GM18870 (cell line): Measurements from ENCODE around the gene AKAP10.
"Not testable (repeated sequence)": the region's sequence is repeated elsewhere in the genome, so short reads cannot be mapped to it uniquely, and the experiment has no call there.

Experiments
- ATAC-seq: cut with Tn5 transposase; IDR thresholded peaks from one replicate; pipeline ENCODE4 v1.9.1; 2021; ENCODE audit warnings: moderate library complexity; ENCODE audit not compliant: unreplicated experiment

The AKAP10 gene

GRCh38 chr17:19979917-19980770, 2.5 kb upstream of the AKAP10 start:
- ATAC-seq = no peak

DNA sequence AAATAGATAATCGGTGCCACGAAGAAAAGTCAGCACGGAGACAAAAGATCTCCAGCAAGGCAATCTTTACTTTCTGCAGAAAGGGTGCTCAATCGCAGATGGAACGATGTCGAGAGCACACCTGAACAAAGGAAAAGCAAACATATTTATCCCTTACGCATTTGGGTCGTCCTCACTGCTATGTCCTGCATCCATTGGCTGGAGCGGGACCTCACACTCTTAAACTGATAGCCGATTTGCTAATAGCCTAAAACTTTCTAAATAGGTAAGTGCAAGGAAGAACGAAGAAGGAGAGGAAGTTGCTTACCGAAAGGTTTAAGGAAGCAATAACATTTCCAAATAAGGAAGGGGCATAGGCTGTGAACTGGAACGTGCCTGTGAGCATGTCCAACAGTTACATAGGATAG, 1.2 kb upstream of the AKAP10 start:
- no peak for ATAC-seq

DNA sequence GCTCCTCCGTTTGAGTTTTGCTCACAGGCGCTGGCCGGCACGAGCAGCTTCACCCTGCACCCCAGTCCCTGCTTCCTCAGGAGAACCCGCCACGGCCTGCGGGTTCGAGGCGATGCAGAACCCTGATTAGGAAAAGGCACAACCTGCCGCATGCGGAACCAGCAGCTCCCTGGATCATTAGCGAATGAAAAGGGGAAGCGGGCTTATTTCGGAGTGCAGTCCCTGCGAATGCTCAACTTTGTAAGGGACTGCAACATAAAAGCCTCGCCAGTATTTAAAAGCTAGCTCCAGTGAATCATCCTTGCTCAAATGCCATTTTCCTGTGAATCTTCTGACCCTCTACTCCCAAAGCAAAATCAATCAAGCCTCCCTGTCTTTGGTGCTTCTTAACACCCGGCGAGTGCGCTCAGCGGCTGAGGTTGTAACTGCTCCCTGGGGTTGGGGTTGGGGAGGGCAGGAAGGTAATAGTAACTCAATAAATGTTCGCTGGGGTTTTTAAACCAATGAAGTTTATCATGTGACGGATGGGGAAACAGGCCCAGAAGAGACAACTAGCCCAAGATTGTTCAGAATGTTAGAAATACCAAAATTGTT, 678 bp upstream of the AKAP10 start:
- peak; percentile 55 for ATAC-seq

DNA sequence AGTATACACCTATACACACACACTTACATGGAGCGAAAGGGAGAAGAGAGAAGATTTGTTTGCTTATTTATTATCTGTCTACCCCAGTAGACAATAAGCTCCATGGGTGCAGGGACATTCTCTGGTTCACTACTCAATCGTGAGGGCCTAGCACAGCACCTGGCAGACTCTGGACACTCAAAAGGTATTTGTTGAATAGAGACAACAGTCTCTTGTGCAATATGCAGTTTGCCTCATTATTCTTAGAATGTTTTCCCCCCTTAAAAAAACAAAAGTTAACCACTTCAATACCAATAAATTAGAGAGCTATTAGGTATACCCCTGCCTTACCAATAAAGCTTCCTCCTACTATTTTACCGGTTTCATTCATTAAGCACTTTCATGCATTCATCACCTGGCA, 2.0 kb downstream of the AKAP10 start:
- no peak for ATAC-seq

DNA sequence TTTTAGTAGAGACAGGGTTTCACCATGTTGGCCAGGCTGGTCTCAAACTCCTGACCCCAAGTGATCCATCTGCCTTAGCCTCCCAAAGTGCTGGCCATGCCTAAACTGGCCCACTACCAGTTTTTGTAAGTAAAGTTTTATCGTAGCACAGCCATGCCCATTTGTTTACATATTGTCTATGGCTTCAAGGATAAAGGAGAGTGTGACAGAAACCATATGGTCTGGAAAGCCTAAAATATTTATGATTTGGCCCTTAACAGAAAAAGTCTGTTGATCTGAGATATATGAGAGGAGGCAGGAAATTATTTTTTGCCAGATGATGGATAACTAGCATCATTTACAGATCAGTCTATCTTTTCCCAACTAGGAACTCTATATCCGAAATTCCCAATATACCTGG, 4.5 kb downstream of the AKAP10 start:
- ATAC-seq = no peak

GRCh38 chr17:19962954-19963353, 14.7 kb downstream of the AKAP10 start:
- ATAC-seq = not testable (repeated sequence)

- ATAC-seq = no peak
Measured at GRCh38 chr17:19958023-19958422, 19.6 kb downstream of the AKAP10 start.

DNA sequence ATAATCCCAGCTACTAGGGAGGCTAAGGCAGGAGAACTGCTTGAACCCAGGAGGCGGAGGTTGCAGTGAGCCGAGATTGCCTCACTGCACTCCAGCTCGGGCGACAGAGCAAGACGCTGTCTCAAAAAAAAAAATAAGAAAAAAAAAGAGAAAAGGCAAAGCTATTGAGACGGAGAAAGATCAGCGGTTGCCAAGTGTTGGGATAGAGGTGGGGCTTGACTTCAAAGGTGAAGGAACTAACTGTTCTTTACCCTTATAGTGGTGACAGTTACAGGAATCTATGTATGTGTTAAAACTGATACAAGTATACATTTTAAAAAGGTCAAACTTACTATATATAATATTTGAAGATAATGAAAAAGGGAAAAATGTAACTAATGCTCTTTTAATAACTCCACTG, 22.5 kb downstream of the AKAP10 start:
- ATAC-seq = no peak

DNA sequence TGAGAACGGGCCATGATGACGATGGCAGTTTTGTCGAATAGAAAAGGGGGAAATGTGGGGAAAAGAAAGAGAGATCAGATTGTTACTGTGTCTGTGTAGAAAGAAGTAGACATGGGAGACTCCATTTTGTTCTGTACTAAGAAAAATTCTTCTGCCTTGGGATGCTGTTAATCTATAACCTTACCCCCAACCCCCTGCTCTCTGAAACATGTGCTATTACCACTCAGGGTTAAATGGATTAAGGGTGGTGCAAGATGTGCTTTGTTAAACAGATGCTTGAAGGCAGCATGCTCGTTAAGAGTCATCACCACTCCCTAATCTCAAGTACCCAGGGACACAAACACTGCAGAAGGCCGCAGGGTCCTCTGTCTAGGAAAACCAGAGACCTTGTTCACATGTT, 26.2 kb downstream of the AKAP10 start:
- ATAC-seq = not testable (repeated sequence)

- ATAC-seq = not testable (repeated sequence)
Measured at GRCh38 chr17:19950624-19951195, 26.9 kb downstream of the AKAP10 start.

DNA sequence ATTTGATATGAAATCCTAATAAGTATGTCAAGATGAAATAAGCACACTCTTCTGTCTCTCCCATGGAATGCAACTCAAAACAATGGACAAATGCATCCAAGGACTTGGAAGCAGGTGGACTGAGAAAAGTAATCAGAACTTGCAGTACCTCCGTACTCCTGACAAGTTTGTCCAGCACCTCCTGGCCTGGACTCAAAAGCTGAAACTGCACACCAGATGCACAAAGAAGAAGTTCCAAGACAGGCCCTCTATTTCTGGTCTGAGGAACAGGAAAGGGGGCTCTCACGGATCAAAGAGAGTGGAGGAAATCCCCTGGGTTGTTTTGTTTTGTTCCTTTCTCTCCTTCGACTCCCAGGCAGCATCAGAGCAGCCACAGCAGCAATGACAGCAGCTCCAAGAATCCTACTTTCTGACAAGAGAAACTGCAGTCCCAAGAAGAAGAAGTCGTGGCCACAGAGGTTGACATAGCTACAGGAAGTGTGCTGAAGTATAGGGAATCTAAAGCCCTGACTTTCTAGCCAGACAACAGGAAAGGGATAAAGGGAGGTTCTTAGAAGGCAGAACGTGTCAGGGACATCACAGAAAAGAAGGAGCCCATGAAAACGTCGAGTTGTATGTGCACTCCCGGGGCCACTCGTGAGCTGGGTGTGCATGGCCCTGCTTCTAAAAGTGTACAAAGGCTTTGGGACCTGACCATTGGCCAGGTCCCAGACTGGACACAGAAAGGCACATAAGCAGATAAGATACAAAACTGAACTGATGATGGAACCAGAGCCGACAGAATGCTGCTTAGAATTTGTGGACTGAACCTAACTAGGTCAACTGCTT, 29.3 kb downstream of the AKAP10 start:
- no peak for ATAC-seq

DNA sequence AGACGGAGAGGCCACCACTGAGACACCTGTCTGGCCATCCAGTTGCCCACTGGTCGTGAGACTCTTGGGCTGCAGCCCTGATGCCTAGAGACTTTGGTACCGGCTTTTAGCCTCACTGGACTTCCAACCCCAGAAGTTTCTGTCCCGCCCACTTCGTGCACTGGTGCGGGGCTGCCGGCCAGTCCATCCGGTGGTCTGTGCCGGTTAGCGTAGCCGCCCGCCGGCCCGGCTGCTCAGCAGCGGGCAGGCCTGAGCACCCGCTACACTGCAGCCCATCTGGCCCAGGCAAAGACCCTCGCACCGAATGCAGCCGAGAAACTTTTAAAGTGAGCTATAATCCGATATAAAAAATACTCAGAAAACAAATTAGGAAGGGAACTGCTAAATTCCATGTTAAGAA, 30.7 kb downstream of the AKAP10 start:
- no peak for ATAC-seq

GRCh38 chr17:19945009-19945626, 32.5 kb downstream of the AKAP10 start:
- no peak for ATAC-seq

GRCh38 chr17:19943599-19943998, 34.0 kb downstream of the AKAP10 start:
- no peak for ATAC-seq

- ATAC-seq = no peak
Measured at GRCh38 chr17:19943026-19943425, 34.6 kb downstream of the AKAP10 start.

- no peak for ATAC-seq
Measured at GRCh38 chr17:19940722-19941464, 36.7 kb downstream of the AKAP10 start.

DNA sequence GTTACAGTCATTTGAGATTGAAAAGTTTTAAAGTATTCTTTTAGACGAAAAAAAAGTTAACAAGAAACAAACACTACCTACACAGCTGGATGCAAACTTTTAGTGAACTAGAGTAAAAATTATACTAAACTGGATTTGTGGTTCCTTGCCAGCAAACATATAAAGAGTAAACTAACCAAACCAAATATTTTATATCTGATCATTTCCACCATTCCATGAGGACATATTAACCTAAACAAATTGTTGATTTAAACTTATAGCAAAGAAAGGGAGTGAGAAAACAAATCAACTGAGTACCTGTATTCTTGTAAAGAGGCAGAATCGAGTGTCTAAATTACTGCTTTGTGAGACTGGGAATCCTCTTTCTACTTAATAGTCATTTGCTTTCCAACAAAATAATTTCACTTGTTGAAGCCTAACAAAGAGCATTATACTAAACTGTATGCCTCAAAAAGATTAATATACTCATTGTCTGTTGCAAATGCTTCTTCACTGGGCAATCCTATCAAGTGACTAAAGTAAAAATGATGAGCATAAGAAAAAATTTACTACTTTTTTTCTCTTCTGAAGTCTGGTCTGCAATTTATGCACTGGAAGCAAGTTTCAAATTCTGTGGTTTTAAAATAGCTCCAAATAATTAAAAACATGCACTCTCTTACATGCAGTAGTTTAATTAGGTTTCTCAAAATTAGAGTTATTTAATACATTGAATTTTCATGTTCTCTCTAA, 37.5 kb downstream of the AKAP10 start:
- no peak for ATAC-seq

DNA sequence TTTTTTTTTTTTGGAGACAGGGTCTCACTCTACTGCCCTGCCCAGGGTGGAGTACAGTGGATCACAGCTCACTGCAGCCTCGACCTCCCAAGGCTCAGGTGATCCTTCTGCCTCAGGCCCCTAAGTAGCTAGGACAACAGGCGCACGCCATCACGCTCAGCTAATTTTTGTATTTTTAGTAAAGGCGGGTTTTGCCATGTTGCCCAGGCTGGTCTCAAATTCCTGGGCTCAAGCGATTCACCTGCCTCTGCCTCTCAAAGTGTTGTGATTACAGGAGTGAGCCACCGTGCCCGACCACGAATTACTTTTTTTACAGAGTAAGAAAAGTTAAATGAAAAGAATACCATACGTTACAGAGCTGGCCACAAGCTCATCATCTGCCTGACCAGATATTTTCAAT, 38.9 kb downstream of the AKAP10 start:
- no peak for ATAC-seq

- no peak for ATAC-seq
Measured at GRCh38 chr17:19937522-19937921, 40.1 kb downstream of the AKAP10 start.

- no peak for ATAC-seq
Measured at GRCh38 chr17:19935169-19935568, 42.5 kb downstream of the AKAP10 start.
